CD14-positive monocyte (primary cell): ENCODE measurements around the gene BRD2. TPM values are rescaled to one million over a fixed set of nuclear protein-coding genes. Genes with fewer than 3 reads are reported as not detected.
A peak's percentile ranks its signal among the peaks of the same experiment; 100 is the strongest.

ENCODE experiments used
- DNase-seq, 3 donors: peaks; one replicate each; pipeline ENCODE4 v3.0.0-alpha.2; 2011 to 2022
- H2AFZ ChIP-seq: 2 replicates; pipeline ENCODE4 v1.6.0; 2012; ENCODE audit warnings: mild to moderate bottlenecking, low read depth, low read length, inconsistent platforms; ENCODE audit not compliant: insufficient read depth, poor library complexity, severe bottlenecking
- H3K27ac ChIP-seq, 2 donors: 1 replicate in 1 of 2; 2 replicates in 1 of 2; pipeline ENCODE4 v1.5.1; 2012 to 2013; ENCODE audit warnings: low read length in 2 of 2, control low read depth in 1 of 2, inconsistent platforms in 1 of 2, low read depth in 1 of 2, mild to moderate bottlenecking in 1 of 2
- H3K27me3 ChIP-seq, 2 donors: one replicate each; pipeline versions ENCODE4 v1.6.0 to v1.6.1; 2011 to 2013; ENCODE audit warnings: low read length in 2 of 2; ENCODE audit not compliant: control insufficient read depth in 2 of 2, insufficient read depth in 2 of 2
- H3K36me3 ChIP-seq, 2 donors: replicated peaks in 1 of 2; 1 replicate in 1 of 2; 2 replicates in 1 of 2; pipeline versions ENCODE4 v1.5.1 to v1.6.1; 2012 to 2013; ENCODE audit warnings: low read length in 2 of 2, control low read depth in 1 of 2, inconsistent platforms in 1 of 2, mild to moderate bottlenecking in 1 of 2; ENCODE audit not compliant: insufficient read depth in 2 of 2, control insufficient read depth in 1 of 2
- H3K4me1 ChIP-seq, 2 donors: 1 replicate in 1 of 2; 2 replicates in 1 of 2; pipeline versions ENCODE4 v1.5.1 to v1.6.1; 2012 to 2013; ENCODE audit warnings: low read length in 2 of 2, control low read depth in 1 of 2, inconsistent platforms in 1 of 2, mild to moderate bottlenecking in 1 of 2, moderate library complexity in 1 of 2; ENCODE audit not compliant: insufficient read depth in 2 of 2, control insufficient read depth in 1 of 2
- H3K4me2 ChIP-seq: replicated peaks from 2 replicates; pipeline ENCODE3; 2012; ENCODE audit warnings: low read length, moderate library complexity, mild to moderate bottlenecking; ENCODE audit not compliant: poor library complexity, severe bottlenecking; ENCODE audit errors: extremely low read depth
- H3K4me3 ChIP-seq, 3 experiments: fragments of 200-600 bp in 1 of 3; sonication (generic) in 1 of 3; replicated peaks in 1 of 3; 1 replicate in 2 of 3; 2 replicates in 1 of 3; pipeline ENCODE4 v1.5.1; 2011 to 2013; ENCODE audit warnings: low read length in 3 of 3, mild to moderate bottlenecking in 3 of 3, control low read depth in 2 of 3, low read depth in 2 of 3, inconsistent platforms in 1 of 3, moderate library complexity in 1 of 3
- H3K79me2 ChIP-seq: 2 replicates; pipeline ENCODE4 v1.6.0; 2012; ENCODE audit warnings: mild to moderate bottlenecking, control low read depth, inconsistent platforms, low read length, moderate library complexity; ENCODE audit not compliant: insufficient read depth
- H3K9ac ChIP-seq: 2 replicates; pipeline ENCODE4 v1.6.0; 2017; ENCODE audit warnings: low read length, mild to moderate bottlenecking; ENCODE audit not compliant: insufficient read depth, poor library complexity, severe bottlenecking
- H3K9me3 ChIP-seq, 2 donors: replicated peaks in 1 of 2; 1 replicate in 1 of 2; 2 replicates in 1 of 2; pipeline versions ENCODE4 v1.5.1 to v1.6.1; 2012 to 2013; ENCODE audit warnings: low read length in 2 of 2, control low read depth in 1 of 2; ENCODE audit not compliant: control insufficient read depth in 1 of 2, insufficient read depth in 1 of 2
- H4K20me1 ChIP-seq: 2 replicates; pipeline ENCODE4 v1.6.0; 2012; ENCODE audit warnings: mild to moderate bottlenecking, low read length, control low read depth, moderate library complexity; ENCODE audit not compliant: insufficient read depth
- H3K27ac Mint-ChIP-seq, 7 donors: one replicate each; pipeline ENCODE4 v1.8.0; 2020; ENCODE audit warnings: mild to moderate bottlenecking in 7 of 7, mixed read lengths in 7 of 7, moderate library complexity in 6 of 7, inconsistent platforms in 2 of 7
- H3K27me3 Mint-ChIP-seq, 3 donors: one replicate each; pipeline ENCODE4 v1.8.0; 2021 to 2022; ENCODE audit warnings: low read depth in 3 of 3, mild to moderate bottlenecking in 3 of 3, mixed read lengths in 3 of 3, moderate library complexity in 3 of 3, inconsistent platforms in 1 of 3
- H3K36me3 Mint-ChIP-seq, 2 donors: one replicate each; pipeline ENCODE4 v1.8.0; 2020; ENCODE audit warnings: mixed read lengths in 2 of 2, inconsistent platforms in 1 of 2, mild to moderate bottlenecking in 1 of 2
- H3K4me1 Mint-ChIP-seq: one replicate; pipeline ENCODE4 v1.8.0; 2020; ENCODE audit warnings: mild to moderate bottlenecking, mixed read lengths
- H3K4me3 Mint-ChIP-seq, 2 donors: one replicate each; pipeline ENCODE4 v1.8.0; 2020; ENCODE audit warnings: mild to moderate bottlenecking in 2 of 2, mixed read lengths in 2 of 2, moderate library complexity in 1 of 2
- H3K9me3 Mint-ChIP-seq, 7 donors: one replicate each; pipeline ENCODE4 v1.8.0; 2020 to 2022; ENCODE audit warnings: mixed read lengths in 7 of 7, mild to moderate bottlenecking in 6 of 7, moderate library complexity in 6 of 7, inconsistent platforms in 2 of 7
- CTCF ChIP-seq: fragments of 200-600 bp; IDR thresholded peaks from one replicate; pipeline ENCODE4 v1.8.0; 2022; ENCODE audit warnings: antibody characterized with exemption, mild to moderate bottlenecking
- WGBS: methylation state at CpG from one replicate; pipeline ENCODE4 v1.1.5; 2013; ENCODE audit warnings: missing lambda C conversion rate; ENCODE audit not compliant: insufficient coverage; 5-methylcytosine and 5-hydroxymethylcytosine counted together
- intact Hi-C, 2 donors: fragments of 100-400 bp; cut with micrococcal nuclease; formaldehyde crosslinking; loops; one replicate each; pipeline versions ENCODE4 v1.15.0 to v1.15.1; 2023
- polyA plus RNA-seq, 3 donors: library from polyadenylated mRNA; depleted of rRNA in 1 of 3; unstranded in 2 of 3; stranded (reverse) in 1 of 3; fragments of 300-500 nt in 2 of 3; fragments of >200 nt in 1 of 3; fragmentation: Illumina TruSeq in 2 of 3; gene quantifications; 1 replicate in 2 of 3; 2 replicates in 1 of 3; pipeline ENCODE4 v1.2.3, GENCODE V29; 2012 to 2021

The BRD2 gene
- polyA plus RNA-seq, 3 donors, result 9.6 to 475 (median 21.7) TPM

- Histone ChIP-seq H3K27ac (no peak overlapping the region), H3K9ac (no peak overlapping the region), H3K27me3 (no peaks in the 10 kb centered on the region), H3K36me3 (no peaks in the 10 kb centered on the region), H3K9me3 (no peaks in the 10 kb centered on the region), H3K4me3 (no peak overlapping the region), H2AFZ (no peak overlapping the region), H3K4me2 (peak overlapping the region; percentile 31), H4K20me1 (peaks cover 8% of the 10 kb centered on the region), H3K79me2 (peaks cover 95% of the 10 kb centered on the region), H3K4me1 (peaks cover 33 to 54% of the 10 kb centered on the region in 2 donors)
- WGBS, result no CpG with 5 or more reads among the region's 1 CpG
- H3K36me3 Mint-ChIP-seq, result peaks cover 2 to 13% of the 10 kb centered on the region in 2 donors
- H3K9me3 Mint-ChIP-seq, result no peaks in the 10 kb centered on the region
- H3K4me1 Mint-ChIP-seq, result peaks cover 47% of the 10 kb centered on the region
- peak overlapping the region in 1 of 7 donors; percentile 40 for H3K27ac Mint-ChIP-seq
- peak overlapping the region in 1 of 2 donors; percentile 12 for H3K4me3 Mint-ChIP-seq
- no peak for TF ChIP-seq CTCF
- no peaks in the 10 kb centered on the region for H3K27me3 Mint-ChIP-seq
- intact Hi-C loops, result no loop called here
- DNase-seq, result no peak
Measured at GRCh38 chr6:32962213-32962826, 6.1 kb upstream of the BRD2 start.

- Histone ChIP-seq H3K9ac (no peak overlapping the region), H2AFZ (no peak overlapping the region), H3K4me1 (peaks cover 41 to 62% of the 10 kb centered on the region in 2 donors), H3K79me2 (peaks cover 97% of the 10 kb centered on the region), H3K9me3 (no peaks in the 10 kb centered on the region), H3K4me2 (no peak overlapping the region), H4K20me1 (peaks cover 8% of the 10 kb centered on the region), H3K4me3 (no peak overlapping the region), H3K27me3 (no peaks in the 10 kb centered on the region), H3K27ac (no peak overlapping the region), H3K36me3 (no peaks in the 10 kb centered on the region)
- intact Hi-C loops, result no loop called here
- no peaks in the 10 kb centered on the region for H3K9me3 Mint-ChIP-seq
- H3K4me3 Mint-ChIP-seq, result no peak overlapping the region
- H3K4me1 Mint-ChIP-seq, result peaks cover 52% of the 10 kb centered on the region
- 43% methylated on average over 1 of the region's 1 CpG for WGBS
- TF ChIP-seq CTCF, result no peak
- peaks cover 2 to 8% of the 10 kb centered on the region in 2 donors for H3K36me3 Mint-ChIP-seq
- peak in 2 of 3 donors; percentile 55 for DNase-seq
- H3K27ac Mint-ChIP-seq, result peak overlapping the region in 5 of 7 donors; percentile 0 to 73 (median 12)
- peaks cover 0 to under 1% (median 0%) of the 10 kb centered on the region in 3 donors for H3K27me3 Mint-ChIP-seq
Measured at GRCh38 chr6:32963866-32964265, 4.5 kb upstream of the BRD2 start.
